Measurements from ENCODE around the gene FBLN5.
"Not testable (repeated sequence)": the region's sequence is repeated elsewhere in the genome, so short reads cannot be mapped to it uniquely, and the experiment has no call there.

FBLN5 gene

GRCh38 chr14:91857614-91858013 lies 89.9 kb downstream of the FBLN5 start:
- no peak for DNase-seq

- no peak for DNase-seq
Measured at GRCh38 chr14:91854327-91854934, 93.1 kb downstream of the FBLN5 start.

GRCh38 chr14:91851563-91851962 lies 95.9 kb downstream of the FBLN5 start:
- DNase-seq = no peak

GRCh38 chr14:91848504-91849001 lies 98.9 kb downstream of the FBLN5 start:
- no peak for DNase-seq

GRCh38 chr14:91847693-91848092 lies 99.8 kb downstream of the FBLN5 start:
- DNase-seq = no peak

GRCh38 chr14:91845652-91846051 lies 101.8 kb downstream of the FBLN5 start:
- no peak for DNase-seq

- not testable (repeated sequence) for DNase-seq
Measured at GRCh38 chr14:91845056-91845455, 102.4 kb downstream of the FBLN5 start.

- no peak for DNase-seq
Measured at GRCh38 chr14:91844029-91844428, 103.5 kb downstream of the FBLN5 start.

- no peak for DNase-seq
Measured at GRCh38 chr14:91843437-91843836, 104.1 kb downstream of the FBLN5 start.

- DNase-seq = no peak
Measured at GRCh38 chr14:91841065-91841464, 106.4 kb downstream of the FBLN5 start.

GRCh38 chr14:91839749-91840148 lies 107.7 kb downstream of the FBLN5 start:
- DNase-seq = no peak

- DNase-seq = no peak
Measured at GRCh38 chr14:91837076-91837475, 110.4 kb downstream of the FBLN5 start.

GRCh38 chr14:91835920-91836843 lies 111.3 kb downstream of the FBLN5 start:
- DNase-seq = peak; percentile 81 to 84

- no peak for DNase-seq
Measured at GRCh38 chr14:91835197-91835919, 112.1 kb downstream of the FBLN5 start.

GRCh38 chr14:91834571-91834970 lies 112.9 kb downstream of the FBLN5 start:
- DNase-seq = no peak

- DNase-seq = no peak
Measured at GRCh38 chr14:91831337-91831736, 116.2 kb downstream of the FBLN5 start.

GRCh38 chr14:91830777-91831176 lies 116.7 kb downstream of the FBLN5 start:
- no peak for DNase-seq

- no peak for DNase-seq
Measured at GRCh38 chr14:91829511-91829910, 118.0 kb downstream of the FBLN5 start.

- no peak for DNase-seq
Measured at GRCh38 chr14:91827746-91828145, 119.7 kb downstream of the FBLN5 start.

Measured in activated T-cell treated with anti-CD3 and anti-CD28 coated beads, Interleukin-2, amount 50 U/mL, for 48 hours (primary cell).